ENCODE data around the gene VPS37B.

VPS37B gene

GRCh38 chr12:122852336-122853275 is 43.3 kb downstream of the VPS37B start:
- no peak for DNase-seq (ENCODE audit: low spot score)

GRCh38 chr12:122851820-122852219 is 44.1 kb downstream of the VPS37B start:
- no peak for DNase-seq (ENCODE audit: low spot score)

GRCh38 chr12:122850695-122851350 is 45.1 kb downstream of the VPS37B start:
- DNase-seq (ENCODE audit: low spot score), result no peak

GRCh38 chr12:122850048-122850445 is 45.9 kb downstream of the VPS37B start:
- no peak for DNase-seq (ENCODE audit: low spot score)

GRCh38 chr12:122849352-122850047 is 46.4 kb downstream of the VPS37B start:
- DNase-seq (ENCODE audit: low spot score), result no peak

GRCh38 chr12:122848471-122849351 is 47.2 kb downstream of the VPS37B start:
- DNase-seq (ENCODE audit: low spot score), result no peak

- DNase-seq (ENCODE audit: low spot score), result no peak
Measured at GRCh38 chr12:122847921-122848421, 48.0 kb downstream of the VPS37B start.

GRCh38 chr12:122847516-122847836 is 48.4 kb downstream of the VPS37B start:
- DNase-seq (ENCODE audit: low spot score), result no peak

- no peak for DNase-seq (ENCODE audit: low spot score)
Measured at GRCh38 chr12:122846622-122847515, 49.1 kb downstream of the VPS37B start.

GRCh38 chr12:122845865-122846621 is 49.9 kb downstream of the VPS37B start:
- DNase-seq (ENCODE audit: low spot score), result no peak

GRCh38 chr12:122845041-122845864 is 50.7 kb downstream of the VPS37B start:
- DNase-seq (ENCODE audit: low spot score), result no peak

GRCh38 chr12:122844366-122844971 is 51.5 kb downstream of the VPS37B start:
- DNase-seq (ENCODE audit: low spot score), result no peak

- DNase-seq (ENCODE audit: low spot score), result no peak
Measured at GRCh38 chr12:122843455-122843854, 52.5 kb downstream of the VPS37B start.

- no peak for DNase-seq (ENCODE audit: low spot score)
Measured at GRCh38 chr12:122842505-122843405, 53.2 kb downstream of the VPS37B start.

GRCh38 chr12:122841544-122842321 is 54.2 kb downstream of the VPS37B start:
- no peak for DNase-seq (ENCODE audit: low spot score)

Measured in D341Med (cell line).